ENCODE data around the gene SIN3A. TPM values are rescaled to one million over a fixed set of nuclear protein-coding genes. Genes with fewer than 3 reads are reported as not detected.

SIN3A gene
- total and polyA plus RNA-seq, 2 experiments from 2014 or later: 24.3 to 73.0 TPM

GRCh38 chr15:75360391-75360790 lies 91.1 kb downstream of the SIN3A start:
- Histone ChIP-seq H2AFZ (no peak overlapping the region), H3K9me2 (ENCODE audit: insufficient read depth) (no peaks in the 10 kb centered on the region), H3K4me2 (no peak overlapping the region), H3K79me2 (replicated peaks; ENCODE audit: insufficient read depth) (no peaks in the 10 kb centered on the region), H3K36me3 (ENCODE audit: insufficient read depth) (no peaks in the 10 kb centered on the region), H3K4me1 (ENCODE audit: insufficient read depth) (no peaks in the 10 kb centered on the region), H3K27ac (ENCODE audit: low read depth) (no peak overlapping the region), H3F3A (replicated peaks; ENCODE audit: low read depth) (no peaks in the 10 kb centered on the region), H3K4me3 (no peak overlapping the region), H3K27me3 (ENCODE audit: insufficient read depth) (no peaks in the 10 kb centered on the region), H4K20me1 (replicated peaks; ENCODE audit: insufficient read depth) (no peaks in the 10 kb centered on the region)
- Mint-ChIP-seq H3K4me3 (no peak overlapping the region), H3K4me1 (no peaks in the 10 kb centered on the region; the same call in 2 of the 3 replicates), H3K27me3 (ENCODE audit: insufficient read depth, low read depth, poor library complexity) (peaks cover 15% of the 10 kb centered on the region), H3K27ac (no peak overlapping the region), H3K36me3 (ENCODE audit: low read depth) (peaks cover 27% of the 10 kb centered on the region), H3K9me3 (no peaks in the 10 kb centered on the region)
- TF ChIP-seq ZNF114 (CRISPR knock-in tag; IDR thresholded peaks at IDR 0.05) (no peak), POLR2AphosphoS5 (IDR thresholded peaks at IDR 0.05; ENCODE audit: low read depth) (no peak), ETS1 (IDR thresholded peaks at IDR 0.05) (no peak), EZH2 (IDR thresholded peaks at IDR 0.05; ENCODE audit: low read depth, unreplicated experiment) (no peak), JUNB (IDR thresholded peaks at IDR 0.05; ENCODE audit: unreplicated experiment) (no peak), ZNF462 (CRISPR knock-in tag; IDR thresholded peaks at IDR 0.05) (no peak), NANOG (IDR thresholded peaks at IDR 0.05; ENCODE audit: borderline replicate concordance) (no peak), ZNF331 (CRISPR knock-in tag; IDR thresholded peaks at IDR 0.05; ENCODE audit: low read depth) (no peak), CREB1 (CRISPR knock-in tag; IDR thresholded peaks at IDR 0.05; ENCODE audit: low read depth) (no peak), EZH2phosphoT487 (IDR thresholded peaks at IDR 0.05; ENCODE audit: unreplicated experiment) (no peak), REST (IDR thresholded peaks at IDR 0.05; ENCODE audit: unreplicated experiment) (no peak), CTCF (conservative IDR thresholded peaks at IDR 0.05; ENCODE audit: low read depth in 2 of 2) (no peak)
- no peak for DNase-seq (ENCODE audit: low spot score)
- no peak for ATAC-seq

Data from GM23338 (cell line).